SK-N-SH (cell line): ENCODE results near the gene DNAH3. TPM values are rescaled to one million over a fixed set of nuclear protein-coding genes. Genes with fewer than 3 reads are reported as not detected.

Experiments
- CTCF ChIA-PET: fragments of 300-600, 350-600 bp; formaldehyde crosslinking; extraction: SDS; loops from one replicate; lab custom pipeline; 2021; lab: Yijun Ruan, JAX
- POLR2A ChIA-PET: fragments of 350-600 bp; sonication (Branson Sonifier 250); formaldehyde crosslinking; extraction: SDS; loops from one replicate; lab custom pipeline; 2020; ENCODE audit warnings: antibody characterized with exemption, inconsistent platforms; lab: Yijun Ruan, JAX
- DNase-seq: peaks from one replicate; pipeline ENCODE4 v3.0.0; 2012
- H2AFZ ChIP-seq: fragments of 200-600 bp; sonication (generic); 2 replicates; pipeline ENCODE4 v1.8.1; 2016; ENCODE audit warnings: antibody characterized with exemption, mild to moderate bottlenecking, low read depth
- H3F3A ChIP-seq: fragments of 200-600 bp; sonication (generic); replicated peaks from 2 replicates; pipeline ENCODE3; 2016; ENCODE audit warnings: antibody characterized with exemption, mild to moderate bottlenecking; ENCODE audit not compliant: insufficient read depth
- H3K27ac ChIP-seq, 2 experiments: fragments of 200-500 bp in 1 of 2; fragments of 200-600 bp in 1 of 2; sonication (Bioruptor generic) in 1 of 2; sonication (generic), shearing (Covaris generic) in 1 of 2; 2 replicates each; pipeline versions ENCODE4 v1.5.1 to v1.6.1; 2014 to 2016; ENCODE audit warnings: low read depth in 2 of 2, inconsistent platforms in 1 of 2, low read length in 1 of 2, mild to moderate bottlenecking in 1 of 2, mixed read lengths in 1 of 2
- H3K27me3 ChIP-seq: fragments of 200-600 bp; sonication (generic), shearing (Covaris generic); 2 replicates; pipeline ENCODE4 v1.6.1; 2016; ENCODE audit warnings: mixed run types; ENCODE audit not compliant: insufficient read depth
- H3K36me3 ChIP-seq, 2 experiments: fragments of 200-500 bp in 1 of 2; fragments of 200-600 bp in 1 of 2; sonication (Bioruptor generic) in 1 of 2; sonication (generic) in 1 of 2; replicated peaks in 1 of 2; 2 replicates each; pipeline versions ENCODE3 to v1.5.1; 2014 to 2016; ENCODE audit warnings: low read length in 1 of 2, mild to moderate bottlenecking in 1 of 2; ENCODE audit not compliant: insufficient read depth in 2 of 2, control insufficient read depth in 1 of 2
- H3K4me1 ChIP-seq, 2 experiments: fragments of 200-500 bp in 1 of 2; fragments of 200-600 bp in 1 of 2; sonication (Bioruptor generic) in 1 of 2; sonication (generic), shearing (Covaris generic) in 1 of 2; 2 replicates each; pipeline versions ENCODE4 v1.5.1 to v1.6.1; 2014 to 2016; ENCODE audit warnings: low read depth in 1 of 2, low read length in 1 of 2, mixed run types in 1 of 2; ENCODE audit not compliant: insufficient read depth in 2 of 2, control insufficient read depth in 1 of 2
- H3K4me2 ChIP-seq: fragments of 200-600 bp; sonication (generic), shearing (Covaris generic); 2 replicates; pipeline ENCODE4 v1.6.1; 2017; ENCODE audit warnings: mixed run types
- H3K4me3 ChIP-seq, 2 experiments: fragments of 200-500 bp in 1 of 2; fragments of 200-600 bp in 1 of 2; sonication (Bioruptor generic) in 1 of 2; sonication (generic), shearing (Covaris generic) in 1 of 2; 2 replicates each; pipeline versions ENCODE4 v1.5.1 to v1.8.1; 2014 to 2016; ENCODE audit warnings: low read depth in 2 of 2, inconsistent platforms in 1 of 2, low read length in 1 of 2, mild to moderate bottlenecking in 1 of 2, mixed read lengths in 1 of 2, moderate library complexity in 1 of 2
- H3K79me2 ChIP-seq: fragments of 200-600 bp; sonication (generic); 2 replicates; pipeline ENCODE4 v1.8.1; 2017; ENCODE audit warnings: mild to moderate bottlenecking; ENCODE audit not compliant: insufficient read depth
- H3K9ac ChIP-seq: fragments of 200-600 bp; sonication (generic); 2 replicates; pipeline ENCODE4 v1.6.1; 2017; ENCODE audit warnings: mixed run types
- H3K9me2 ChIP-seq: fragments of 200-600 bp; sonication (generic); 2 replicates; pipeline ENCODE4 v1.6.1; 2017; ENCODE audit warnings: mixed run types
- H3K9me3 ChIP-seq: fragments of 200-600 bp; sonication (generic); 2 replicates; pipeline ENCODE4 v1.6.1; 2017; ENCODE audit warnings: mixed run types, mild to moderate bottlenecking, moderate library complexity
- H4K20me1 ChIP-seq: fragments of 200-600 bp; sonication (generic); 2 replicates; pipeline ENCODE4 v1.6.1; 2017; ENCODE audit warnings: mild to moderate bottlenecking, mixed run types; ENCODE audit not compliant: insufficient read depth
- EP300 ChIP-seq, 2 experiments: IDR thresholded peaks; 2 replicates each; pipeline versions ENCODE4 v1.4.0 to v1.6.1; 2012; ENCODE audit warnings: borderline replicate concordance in 1 of 2, low read depth in 1 of 2, low read length in 1 of 2
- MXI1 ChIP-seq: IDR thresholded peaks from 2 replicates; pipeline ENCODE4 v1.6.1; 2012; ENCODE audit warnings: mild to moderate bottlenecking, low read depth, low read length, improper control_type of control experiment
- PBX3 ChIP-seq: IDR thresholded peaks from 2 replicates; pipeline ENCODE4; 2012
- RCOR1 ChIP-seq: fragments of 150-350 bp; IDR thresholded peaks from 2 replicates; pipeline ENCODE4 v1.6.1; 2017; ENCODE audit warnings: antibody characterized with exemption, low read length
- REST ChIP-seq: IDR thresholded peaks from 2 replicates; pipeline ENCODE4 v1.6.1; 2012; ENCODE audit warnings: mild to moderate bottlenecking, low read depth, low read length, moderate library complexity
- RFX5 ChIP-seq: IDR thresholded peaks from 2 replicates; pipeline ENCODE4 v1.6.1; 2012; ENCODE audit warnings: mild to moderate bottlenecking, improper control_type of control experiment, low read length
- SIN3A ChIP-seq: IDR thresholded peaks from 2 replicates; pipeline ENCODE4 v1.6.1; 2012; ENCODE audit warnings: low read depth, mild to moderate bottlenecking, low read length, moderate library complexity, borderline replicate concordance
- SMC3 ChIP-seq: IDR thresholded peaks from 2 replicates; pipeline ENCODE4 v1.6.1; 2012; ENCODE audit warnings: low read depth, low read length, improper control_type of control experiment
- TAF1 ChIP-seq: IDR thresholded peaks from 2 replicates; pipeline ENCODE4 v1.6.1; 2012; ENCODE audit warnings: low read depth, mild to moderate bottlenecking, low read length, moderate library complexity, borderline replicate concordance
- TEAD4 ChIP-seq: IDR thresholded peaks from 2 replicates; pipeline ENCODE4 v1.4.0; 2012; ENCODE audit warnings: mild to moderate bottlenecking, borderline replicate concordance; ENCODE audit not compliant: insufficient read depth
- WGBS: methylation state at CpG from one replicate; pipeline ENCODE4 v1.1.6; 2017; ENCODE audit warnings: low lambda C conversion rate; 5-methylcytosine and 5-hydroxymethylcytosine counted together
- polyA plus RNA-seq, 3 experiments: library from polyadenylated mRNA; depleted of rRNA; stranded (reverse); fragments of >200 nt; gene quantifications; 2 replicates each; pipeline ENCODE4 v1.2.3, GENCODE V29; 2012
- TF ChIP-seq, protein P1 (sequence below): IDR thresholded peaks from 2 replicates; pipeline ENCODE4 v1.4.0; 2012; ENCODE audit warnings: low read depth
- TF ChIP-seq, protein P2 (sequence below): fragments of 200-600 bp; sonication (generic); IDR thresholded peaks from 2 replicates; pipeline ENCODE4 v1.6.1; 2017; ENCODE audit warnings: antibody characterized with exemption, mild to moderate bottlenecking, moderate library complexity
- TF ChIP-seq, protein P3 (sequence below): IDR thresholded peaks from 2 replicates; pipeline ENCODE4 v1.4.0; 2012; ENCODE audit warnings: low read depth, borderline replicate concordance
- TF ChIP-seq, protein P4 (sequence below): IDR thresholded peaks from 2 replicates; pipeline ENCODE4 v1.4.0; 2012; ENCODE audit warnings: low read depth, borderline replicate concordance
- TF ChIP-seq, protein P5 (sequence below): fragments of 150-350 bp; IDR thresholded peaks from 2 replicates; pipeline ENCODE4 v1.6.1; 2016; ENCODE audit warnings: mild to moderate bottlenecking, low read depth, low read length

DNAH3 gene
- polyA plus RNA-seq, 1 of the 3 experiments (the other 2 are of a cell fraction): not detected

DNA sequence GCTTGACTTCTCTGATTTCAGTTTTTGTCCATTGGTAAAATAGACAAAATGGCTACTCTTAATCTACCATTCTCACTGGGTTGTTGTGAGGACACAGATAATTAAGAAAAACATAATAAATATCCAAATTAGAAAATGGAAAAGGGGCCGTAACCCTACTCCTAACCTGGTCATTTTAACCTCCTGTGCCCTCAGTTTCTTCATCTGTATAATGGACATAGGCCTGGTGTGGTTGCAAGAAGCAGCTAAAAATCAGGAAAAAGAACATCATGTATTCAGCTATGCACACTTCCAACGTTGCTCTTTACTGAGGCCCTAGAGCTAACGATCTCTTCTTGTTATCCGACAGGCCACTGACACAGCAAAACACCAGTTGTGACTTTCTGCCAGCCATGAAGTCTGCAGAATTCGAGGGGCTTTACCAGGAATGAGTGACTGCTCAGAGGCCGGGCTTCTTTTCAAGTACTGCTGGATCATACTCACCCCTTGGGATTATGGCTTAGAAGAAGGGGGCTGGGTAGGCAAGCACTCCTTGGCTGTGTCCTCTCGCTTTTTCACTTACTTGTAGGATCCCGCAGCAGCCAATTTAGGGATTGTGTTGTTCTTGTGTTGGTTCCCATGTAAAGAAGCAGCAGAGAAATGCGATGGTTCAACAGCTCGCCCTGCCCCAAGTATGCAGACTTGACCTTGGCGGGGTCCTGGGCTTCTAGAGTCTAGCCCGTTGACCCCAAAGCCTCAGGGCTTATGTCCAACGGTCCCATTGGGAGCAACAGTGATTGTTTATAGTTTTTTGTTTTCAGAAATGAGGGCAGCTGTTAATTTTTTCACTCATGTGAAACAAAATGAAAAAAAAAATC, 28.7 kb upstream of the DNAH3 start (continued):
- TF ChIP-seq PBX3 (no peak), SMC3 (no peak), MXI1 (no peak), EP300 (IDR thresholded peaks at IDR 0.05; ENCODE audit: borderline replicate concordance in 1 of 2, low read depth in 1 of 2, low read length in 1 of 2) (no peak), TAF1 (no peak), TEAD4 (no peak), SIN3A (no peak), RFX5 (no peak)
- TF ChIP-seq, protein P1, sequence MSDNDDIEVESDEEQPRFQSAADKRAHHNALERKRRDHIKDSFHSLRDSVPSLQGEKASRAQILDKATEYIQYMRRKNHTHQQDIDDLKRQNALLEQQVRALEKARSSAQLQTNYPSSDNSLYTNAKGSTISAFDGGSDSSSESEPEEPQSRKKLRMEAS: no peak
- TF ChIP-seq, protein P2, sequence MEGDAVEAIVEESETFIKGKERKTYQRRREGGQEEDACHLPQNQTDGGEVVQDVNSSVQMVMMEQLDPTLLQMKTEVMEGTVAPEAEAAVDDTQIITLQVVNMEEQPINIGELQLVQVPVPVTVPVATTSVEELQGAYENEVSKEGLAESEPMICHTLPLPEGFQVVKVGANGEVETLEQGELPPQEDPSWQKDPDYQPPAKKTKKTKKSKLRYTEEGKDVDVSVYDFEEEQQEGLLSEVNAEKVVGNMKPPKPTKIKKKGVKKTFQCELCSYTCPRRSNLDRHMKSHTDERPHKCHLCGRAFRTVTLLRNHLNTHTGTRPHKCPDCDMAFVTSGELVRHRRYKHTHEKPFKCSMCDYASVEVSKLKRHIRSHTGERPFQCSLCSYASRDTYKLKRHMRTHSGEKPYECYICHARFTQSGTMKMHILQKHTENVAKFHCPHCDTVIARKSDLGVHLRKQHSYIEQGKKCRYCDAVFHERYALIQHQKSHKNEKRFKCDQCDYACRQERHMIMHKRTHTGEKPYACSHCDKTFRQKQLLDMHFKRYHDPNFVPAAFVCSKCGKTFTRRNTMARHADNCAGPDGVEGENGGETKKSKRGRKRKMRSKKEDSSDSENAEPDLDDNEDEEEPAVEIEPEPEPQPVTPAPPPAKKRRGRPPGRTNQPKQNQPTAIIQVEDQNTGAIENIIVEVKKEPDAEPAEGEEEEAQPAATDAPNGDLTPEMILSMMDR: no peak
- TF ChIP-seq, protein P3, sequence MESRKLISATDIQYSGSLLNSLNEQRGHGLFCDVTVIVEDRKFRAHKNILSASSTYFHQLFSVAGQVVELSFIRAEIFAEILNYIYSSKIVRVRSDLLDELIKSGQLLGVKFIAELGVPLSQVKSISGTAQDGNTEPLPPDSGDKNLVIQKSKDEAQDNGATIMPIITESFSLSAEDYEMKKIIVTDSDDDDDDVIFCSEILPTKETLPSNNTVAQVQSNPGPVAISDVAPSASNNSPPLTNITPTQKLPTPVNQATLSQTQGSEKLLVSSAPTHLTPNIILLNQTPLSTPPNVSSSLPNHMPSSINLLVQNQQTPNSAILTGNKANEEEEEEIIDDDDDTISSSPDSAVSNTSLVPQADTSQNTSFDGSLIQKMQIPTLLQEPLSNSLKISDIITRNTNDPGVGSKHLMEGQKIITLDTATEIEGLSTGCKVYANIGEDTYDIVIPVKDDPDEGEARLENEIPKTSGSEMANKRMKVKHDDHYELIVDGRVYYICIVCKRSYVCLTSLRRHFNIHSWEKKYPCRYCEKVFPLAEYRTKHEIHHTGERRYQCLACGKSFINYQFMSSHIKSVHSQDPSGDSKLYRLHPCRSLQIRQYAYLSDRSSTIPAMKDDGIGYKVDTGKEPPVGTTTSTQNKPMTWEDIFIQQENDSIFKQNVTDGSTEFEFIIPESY: no peak
- TF ChIP-seq, protein P4, sequence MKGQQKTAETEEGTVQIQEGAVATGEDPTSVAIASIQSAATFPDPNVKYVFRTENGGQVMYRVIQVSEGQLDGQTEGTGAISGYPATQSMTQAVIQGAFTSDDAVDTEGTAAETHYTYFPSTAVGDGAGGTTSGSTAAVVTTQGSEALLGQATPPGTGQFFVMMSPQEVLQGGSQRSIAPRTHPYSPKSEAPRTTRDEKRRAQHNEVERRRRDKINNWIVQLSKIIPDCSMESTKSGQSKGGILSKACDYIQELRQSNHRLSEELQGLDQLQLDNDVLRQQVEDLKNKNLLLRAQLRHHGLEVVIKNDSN: no peak
- TF ChIP-seq, all 33 proteins: peak for 0

DNA sequence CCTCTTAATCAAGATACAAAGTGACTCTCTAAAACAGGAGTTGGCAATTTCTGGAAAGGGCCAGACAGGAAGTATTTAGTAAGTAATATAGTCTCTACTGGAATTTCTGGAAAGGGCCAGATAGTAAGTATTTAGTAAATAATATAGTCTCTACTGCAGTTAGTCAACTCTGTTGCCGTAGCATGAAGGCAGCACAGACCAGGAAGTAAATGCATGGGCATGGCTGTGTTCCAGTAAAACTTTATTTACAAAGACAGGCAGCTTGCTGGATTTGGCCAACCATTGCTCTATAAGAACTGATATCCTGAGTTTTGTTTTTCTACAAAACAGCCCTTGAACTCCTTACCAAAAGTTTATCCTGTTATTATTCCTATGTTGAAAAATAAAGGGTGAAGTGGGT, 24.8 kb upstream of the DNAH3 start:
- Histone ChIP-seq H3K4me3 (no peak overlapping the region), H3K9me2 (no peaks in the 10 kb centered on the region), H3K9ac (no peak overlapping the region), H3K4me2 (no peak overlapping the region), H3F3A (no peaks in the 10 kb centered on the region), H3K27me3 (no peaks in the 10 kb centered on the region), H3K27ac (no peak overlapping the region), H3K36me3 (peaks cover 10 to 19% of the 10 kb centered on the region in 2 experiments), H2AFZ (no peak overlapping the region), H3K9me3 (no peaks in the 10 kb centered on the region), H3K79me2 (no peaks in the 10 kb centered on the region), H4K20me1 (no peaks in the 10 kb centered on the region), H3K4me1 (no peaks in the 10 kb centered on the region)
- no peak for TF ChIP-seq REST
- no peak for TF ChIP-seq TEAD4
- no peak for TF ChIP-seq RCOR1
- TF ChIP-seq, protein P5, sequence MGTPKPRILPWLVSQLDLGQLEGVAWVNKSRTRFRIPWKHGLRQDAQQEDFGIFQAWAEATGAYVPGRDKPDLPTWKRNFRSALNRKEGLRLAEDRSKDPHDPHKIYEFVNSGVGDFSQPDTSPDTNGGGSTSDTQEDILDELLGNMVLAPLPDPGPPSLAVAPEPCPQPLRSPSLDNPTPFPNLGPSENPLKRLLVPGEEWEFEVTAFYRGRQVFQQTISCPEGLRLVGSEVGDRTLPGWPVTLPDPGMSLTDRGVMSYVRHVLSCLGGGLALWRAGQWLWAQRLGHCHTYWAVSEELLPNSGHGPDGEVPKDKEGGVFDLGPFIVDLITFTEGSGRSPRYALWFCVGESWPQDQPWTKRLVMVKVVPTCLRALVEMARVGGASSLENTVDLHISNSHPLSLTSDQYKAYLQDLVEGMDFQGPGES: no peak
- ChIA-PET CTCF (interaction anchor here (0.9 to 1.4 kb wide), 3 partner anchors 13 to 102 kb away, joined by 4 to 5 read pairs (median 4); partner anchors contain the start of gene CRYM), POLR2A (no interaction called here)
- 88% methylated on average over 1 of the region's 1 CpG for WGBS
- DNase-seq: no peak
